ENCODE data around the gene EZR. TPM values are rescaled to one million over a fixed set of nuclear protein-coding genes. Genes with fewer than 3 reads are reported as not detected.

The EZR gene
- total and polyA plus RNA-seq, 2 of the 8 experiments (the other 6 are each of a cell fraction or from before 2014, with no cell fraction given): 122 to 286 TPM

DNA sequence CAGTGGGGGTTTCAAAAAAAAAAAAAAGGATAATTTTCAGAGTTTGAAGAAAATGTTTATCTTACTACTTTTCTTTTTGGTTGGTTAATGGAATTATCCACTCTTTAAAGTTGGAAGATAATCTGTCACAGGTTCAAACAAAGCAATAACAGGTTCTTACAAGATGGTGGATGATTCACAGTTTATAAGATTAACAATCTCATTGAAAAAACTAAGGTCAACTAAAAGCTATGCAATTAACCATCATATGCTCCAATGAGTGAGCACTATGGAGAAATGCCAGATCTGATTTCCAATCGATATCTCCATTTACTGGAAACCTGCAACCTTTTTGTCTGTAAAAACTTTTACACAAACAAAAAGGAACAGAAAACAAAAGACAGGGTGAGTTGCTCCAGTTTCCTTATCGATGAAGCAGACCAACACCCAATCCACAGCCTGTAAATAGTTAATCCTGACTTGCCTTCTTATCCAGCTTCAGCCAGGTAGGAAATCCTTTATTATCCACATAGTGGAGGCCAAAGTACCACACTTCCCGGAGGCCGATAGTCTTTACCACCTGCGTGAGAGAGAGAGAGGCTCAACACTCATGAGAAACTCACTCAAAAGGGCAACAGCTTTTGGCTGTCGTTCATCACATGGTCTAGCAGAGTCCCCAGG, 32.4 kb downstream of the EZR start (continued):
- TF ChIP-seq, protein P1, sequence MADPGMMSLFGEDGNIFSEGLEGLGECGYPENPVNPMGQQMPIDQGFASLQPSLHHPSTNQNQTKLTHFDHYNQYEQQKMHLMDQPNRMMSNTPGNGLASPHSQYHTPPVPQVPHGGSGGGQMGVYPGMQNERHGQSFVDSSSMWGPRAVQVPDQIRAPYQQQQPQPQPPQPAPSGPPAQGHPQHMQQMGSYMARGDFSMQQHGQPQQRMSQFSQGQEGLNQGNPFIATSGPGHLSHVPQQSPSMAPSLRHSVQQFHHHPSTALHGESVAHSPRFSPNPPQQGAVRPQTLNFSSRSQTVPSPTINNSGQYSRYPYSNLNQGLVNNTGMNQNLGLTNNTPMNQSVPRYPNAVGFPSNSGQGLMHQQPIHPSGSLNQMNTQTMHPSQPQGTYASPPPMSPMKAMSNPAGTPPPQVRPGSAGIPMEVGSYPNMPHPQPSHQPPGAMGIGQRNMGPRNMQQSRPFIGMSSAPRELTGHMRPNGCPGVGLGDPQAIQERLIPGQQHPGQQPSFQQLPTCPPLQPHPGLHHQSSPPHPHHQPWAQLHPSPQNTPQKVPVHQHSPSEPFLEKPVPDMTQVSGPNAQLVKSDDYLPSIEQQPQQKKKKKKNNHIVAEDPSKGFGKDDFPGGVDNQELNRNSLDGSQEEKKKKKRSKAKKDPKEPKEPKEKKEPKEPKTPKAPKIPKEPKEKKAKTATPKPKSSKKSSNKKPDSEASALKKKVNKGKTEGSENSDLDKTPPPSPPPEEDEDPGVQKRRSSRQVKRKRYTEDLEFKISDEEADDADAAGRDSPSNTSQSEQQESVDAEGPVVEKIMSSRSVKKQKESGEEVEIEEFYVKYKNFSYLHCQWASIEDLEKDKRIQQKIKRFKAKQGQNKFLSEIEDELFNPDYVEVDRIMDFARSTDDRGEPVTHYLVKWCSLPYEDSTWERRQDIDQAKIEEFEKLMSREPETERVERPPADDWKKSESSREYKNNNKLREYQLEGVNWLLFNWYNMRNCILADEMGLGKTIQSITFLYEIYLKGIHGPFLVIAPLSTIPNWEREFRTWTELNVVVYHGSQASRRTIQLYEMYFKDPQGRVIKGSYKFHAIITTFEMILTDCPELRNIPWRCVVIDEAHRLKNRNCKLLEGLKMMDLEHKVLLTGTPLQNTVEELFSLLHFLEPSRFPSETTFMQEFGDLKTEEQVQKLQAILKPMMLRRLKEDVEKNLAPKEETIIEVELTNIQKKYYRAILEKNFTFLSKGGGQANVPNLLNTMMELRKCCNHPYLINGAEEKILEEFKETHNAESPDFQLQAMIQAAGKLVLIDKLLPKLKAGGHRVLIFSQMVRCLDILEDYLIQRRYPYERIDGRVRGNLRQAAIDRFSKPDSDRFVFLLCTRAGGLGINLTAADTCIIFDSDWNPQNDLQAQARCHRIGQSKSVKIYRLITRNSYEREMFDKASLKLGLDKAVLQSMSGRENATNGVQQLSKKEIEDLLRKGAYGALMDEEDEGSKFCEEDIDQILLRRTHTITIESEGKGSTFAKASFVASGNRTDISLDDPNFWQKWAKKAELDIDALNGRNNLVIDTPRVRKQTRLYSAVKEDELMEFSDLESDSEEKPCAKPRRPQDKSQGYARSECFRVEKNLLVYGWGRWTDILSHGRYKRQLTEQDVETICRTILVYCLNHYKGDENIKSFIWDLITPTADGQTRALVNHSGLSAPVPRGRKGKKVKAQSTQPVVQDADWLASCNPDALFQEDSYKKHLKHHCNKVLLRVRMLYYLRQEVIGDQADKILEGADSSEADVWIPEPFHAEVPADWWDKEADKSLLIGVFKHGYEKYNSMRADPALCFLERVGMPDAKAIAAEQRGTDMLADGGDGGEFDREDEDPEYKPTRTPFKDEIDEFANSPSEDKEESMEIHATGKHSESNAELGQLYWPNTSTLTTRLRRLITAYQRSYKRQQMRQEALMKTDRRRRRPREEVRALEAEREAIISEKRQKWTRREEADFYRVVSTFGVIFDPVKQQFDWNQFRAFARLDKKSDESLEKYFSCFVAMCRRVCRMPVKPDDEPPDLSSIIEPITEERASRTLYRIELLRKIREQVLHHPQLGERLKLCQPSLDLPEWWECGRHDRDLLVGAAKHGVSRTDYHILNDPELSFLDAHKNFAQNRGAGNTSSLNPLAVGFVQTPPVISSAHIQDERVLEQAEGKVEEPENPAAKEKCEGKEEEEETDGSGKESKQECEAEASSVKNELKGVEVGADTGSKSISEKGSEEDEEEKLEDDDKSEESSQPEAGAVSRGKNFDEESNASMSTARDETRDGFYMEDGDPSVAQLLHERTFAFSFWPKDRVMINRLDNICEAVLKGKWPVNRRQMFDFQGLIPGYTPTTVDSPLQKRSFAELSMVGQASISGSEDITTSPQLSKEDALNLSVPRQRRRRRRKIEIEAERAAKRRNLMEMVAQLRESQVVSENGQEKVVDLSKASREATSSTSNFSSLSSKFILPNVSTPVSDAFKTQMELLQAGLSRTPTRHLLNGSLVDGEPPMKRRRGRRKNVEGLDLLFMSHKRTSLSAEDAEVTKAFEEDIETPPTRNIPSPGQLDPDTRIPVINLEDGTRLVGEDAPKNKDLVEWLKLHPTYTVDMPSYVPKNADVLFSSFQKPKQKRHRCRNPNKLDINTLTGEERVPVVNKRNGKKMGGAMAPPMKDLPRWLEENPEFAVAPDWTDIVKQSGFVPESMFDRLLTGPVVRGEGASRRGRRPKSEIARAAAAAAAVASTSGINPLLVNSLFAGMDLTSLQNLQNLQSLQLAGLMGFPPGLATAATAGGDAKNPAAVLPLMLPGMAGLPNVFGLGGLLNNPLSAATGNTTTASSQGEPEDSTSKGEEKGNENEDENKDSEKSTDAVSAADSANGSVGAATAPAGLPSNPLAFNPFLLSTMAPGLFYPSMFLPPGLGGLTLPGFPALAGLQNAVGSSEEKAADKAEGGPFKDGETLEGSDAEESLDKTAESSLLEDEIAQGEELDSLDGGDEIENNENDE (IDR thresholded peaks at IDR 0.05; ENCODE audit: insufficient replicate concordance, low read length): no peak
- TF ChIP-seq ASH2L (IDR thresholded peaks at IDR 0.05; ENCODE audit: low read length) (no peak), ATF2 (IDR thresholded peaks at IDR 0.05; ENCODE audit: low read length) (no peak), CREB1 (IDR thresholded peaks at IDR 0.05) (no peak), SP2 (IDR thresholded peaks at IDR 0.05; ENCODE audit: low read length) (no peak), EP300 (IDR thresholded peaks at IDR 0.05; ENCODE audit: borderline replicate concordance in 1 of 2, low read depth in 2 of 2, low read length in 2 of 2) (no peak), POU5F1 (IDR thresholded peaks at IDR 0.05; ENCODE audit: low read depth, low read length) (no peak), SAP30 (IDR thresholded peaks at IDR 0.05; ENCODE audit: insufficient read depth, insufficient replicate concordance, low read length) (no peak), BRCA1 (IDR thresholded peaks at IDR 0.05; ENCODE audit: low read depth, low read length) (no peak)
